GM18867 (cell line): ENCODE measurements around the gene CALY.
"Not testable (repeated sequence)": the region's sequence is repeated elsewhere in the genome, so short reads cannot be mapped to it uniquely, and the experiment has no call there.

ENCODE experiments used
- ATAC-seq: cut with Tn5 transposase; IDR thresholded peaks from one replicate; pipeline ENCODE4 v1.9.1; 2021; ENCODE audit warnings: mild to moderate bottlenecking, moderate library complexity; ENCODE audit not compliant: unreplicated experiment

Gene CALY

DNA sequence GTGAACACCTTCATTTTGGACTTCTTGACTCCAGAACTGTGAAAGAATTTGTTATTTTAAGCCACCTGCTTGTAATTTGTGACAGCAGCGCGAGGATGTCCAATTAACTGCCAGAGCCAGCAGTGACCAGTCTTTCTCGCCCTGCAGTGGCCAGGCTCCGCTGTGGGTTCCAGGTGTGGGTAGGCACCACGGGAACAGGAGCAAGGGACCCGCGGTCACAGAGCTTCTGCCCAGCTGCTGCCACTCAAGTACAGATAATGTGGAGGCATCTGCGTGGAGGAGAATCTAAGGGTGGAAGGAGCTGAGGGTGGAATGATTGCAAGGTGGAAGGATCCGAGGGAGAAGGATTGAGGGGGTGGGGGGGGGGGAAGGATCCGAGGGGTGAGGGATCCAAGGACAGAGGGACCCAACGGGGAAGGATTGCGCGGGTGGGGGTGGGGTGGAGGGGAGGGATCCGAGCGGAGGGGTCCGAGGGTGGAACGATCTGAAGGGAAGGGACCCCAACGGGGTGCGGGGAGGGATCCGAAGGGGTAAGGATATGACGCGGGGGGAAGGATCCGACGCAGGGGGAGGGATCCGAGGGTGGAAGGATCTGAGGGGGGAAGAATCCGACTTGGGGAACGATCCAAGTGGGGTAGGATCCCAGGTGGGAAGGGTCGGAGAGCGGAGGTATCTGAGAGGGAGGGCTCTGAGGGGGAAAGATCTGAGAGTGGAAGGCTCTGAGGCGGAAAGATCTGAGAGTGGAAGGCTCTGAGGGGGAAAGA lies 3.6 kb downstream of the CALY start:
- no peak for ATAC-seq

DNA sequence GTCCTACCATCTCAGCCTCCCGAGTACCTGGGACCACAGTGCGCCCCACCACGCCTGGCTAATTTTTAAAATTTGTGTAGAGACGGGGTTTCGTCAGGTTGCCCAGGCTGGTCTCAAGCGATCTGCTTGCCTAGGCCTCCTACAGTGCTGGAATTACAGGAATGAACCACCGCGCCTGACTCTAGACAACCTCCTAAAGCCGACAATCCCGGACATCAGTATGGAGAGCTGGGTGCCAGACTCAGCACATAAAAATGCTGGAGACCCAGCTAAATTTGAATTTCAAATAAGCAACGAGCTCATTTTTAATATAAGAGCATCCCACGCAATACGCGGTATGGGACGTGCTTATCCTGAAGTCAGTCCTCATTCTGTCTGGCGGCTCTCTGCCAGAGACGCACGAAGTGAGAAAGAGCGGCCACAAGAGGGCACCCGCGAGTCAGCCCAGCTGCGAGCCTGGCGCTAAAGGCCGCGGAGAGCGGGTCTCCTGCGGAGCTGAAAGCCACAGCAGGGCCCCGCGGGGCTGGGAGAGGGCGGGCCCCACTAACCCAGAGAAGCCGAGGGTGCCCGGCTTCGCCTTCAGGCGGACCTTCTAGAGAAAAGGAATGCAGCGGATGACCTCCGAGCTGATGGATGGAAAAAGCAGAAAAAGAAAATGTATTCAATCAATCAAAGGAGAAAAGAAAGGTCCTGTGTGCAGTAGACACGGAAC lies 7.0 kb downstream of the CALY start:
- ATAC-seq = peak; percentile 86

DNA sequence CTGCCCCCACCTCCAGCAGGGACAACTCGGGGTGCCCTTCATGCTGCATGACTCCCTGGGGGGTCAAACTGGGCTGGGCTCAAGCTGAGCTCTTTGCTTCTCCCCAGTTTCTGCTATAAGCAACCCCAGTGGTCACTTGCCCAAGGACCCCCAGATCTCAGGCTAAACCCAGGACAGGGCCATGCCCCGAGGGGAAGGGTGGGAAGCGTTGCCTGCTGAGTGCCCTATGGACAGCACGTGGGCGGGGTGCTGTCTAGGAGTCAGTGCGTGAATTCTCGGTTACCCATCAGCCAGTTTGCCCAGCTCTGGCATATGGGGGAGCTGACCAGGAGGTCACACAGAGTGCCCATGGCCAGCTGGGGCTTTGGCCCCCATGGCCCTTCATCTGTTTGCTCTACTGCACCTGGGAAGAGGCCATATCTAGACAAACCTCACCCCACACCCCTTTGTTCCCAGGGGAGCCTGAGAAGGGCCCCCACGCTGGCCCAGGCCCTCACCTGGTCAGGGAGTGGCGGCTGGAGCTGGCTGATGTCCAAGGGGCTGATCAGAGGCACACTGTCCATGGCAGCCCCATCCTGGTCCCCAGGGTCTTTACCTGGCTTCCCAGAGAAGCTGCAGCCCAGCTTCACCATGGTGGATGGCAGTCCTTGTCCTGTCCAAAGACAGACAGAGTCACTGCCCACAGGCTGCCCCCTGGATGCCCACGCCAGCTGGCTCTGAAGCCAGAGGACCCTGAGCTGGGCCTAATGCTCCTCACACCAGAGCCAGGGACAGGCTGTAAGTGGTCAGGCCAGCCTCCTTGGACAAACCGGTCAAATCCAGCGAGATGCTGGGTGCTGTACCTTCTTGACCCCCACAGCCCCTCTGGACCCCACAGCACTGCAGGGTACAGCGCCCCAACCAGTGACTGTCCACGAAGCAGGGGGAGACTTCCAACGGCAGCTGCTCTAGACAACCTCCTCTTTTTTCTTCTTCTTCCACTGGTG lies 8.0 kb downstream of the CALY start:
- ATAC-seq = no peak

DNA sequence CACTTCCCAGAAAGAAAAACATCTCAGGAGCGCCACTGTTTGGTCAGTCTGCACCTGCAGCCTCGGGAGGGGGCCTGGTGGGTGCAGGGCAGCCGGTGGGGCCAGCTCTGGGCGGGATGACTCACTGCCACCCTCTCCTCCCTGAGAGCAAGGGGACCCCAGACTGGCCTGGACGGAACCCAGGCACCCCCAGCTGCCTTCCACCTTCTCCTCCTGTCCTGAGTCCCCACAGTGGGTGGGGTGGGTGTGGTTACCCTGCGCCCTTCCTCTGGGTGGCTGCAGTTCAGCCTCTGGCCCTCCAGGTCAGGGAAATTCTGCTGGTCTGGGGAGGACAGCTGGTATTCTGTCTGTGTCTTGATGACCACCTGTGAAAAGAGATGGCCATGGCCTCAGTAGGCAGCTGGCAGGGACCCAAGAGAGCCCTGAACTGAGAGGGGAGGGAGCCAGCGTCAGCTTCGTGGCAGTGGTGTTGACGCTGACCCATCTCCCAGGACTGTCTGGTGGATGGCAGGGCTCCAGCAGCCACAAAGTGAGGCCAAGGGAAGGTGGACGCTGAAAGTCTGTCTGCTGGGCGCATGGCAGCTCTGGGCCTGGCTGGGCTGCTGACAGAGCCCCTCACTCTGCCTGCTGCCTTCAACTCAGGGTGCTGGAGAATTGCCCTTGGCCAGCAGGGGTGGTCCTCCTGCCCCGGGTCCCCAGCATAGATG lies 8.9 kb downstream of the CALY start:
- no peak for ATAC-seq

DNA sequence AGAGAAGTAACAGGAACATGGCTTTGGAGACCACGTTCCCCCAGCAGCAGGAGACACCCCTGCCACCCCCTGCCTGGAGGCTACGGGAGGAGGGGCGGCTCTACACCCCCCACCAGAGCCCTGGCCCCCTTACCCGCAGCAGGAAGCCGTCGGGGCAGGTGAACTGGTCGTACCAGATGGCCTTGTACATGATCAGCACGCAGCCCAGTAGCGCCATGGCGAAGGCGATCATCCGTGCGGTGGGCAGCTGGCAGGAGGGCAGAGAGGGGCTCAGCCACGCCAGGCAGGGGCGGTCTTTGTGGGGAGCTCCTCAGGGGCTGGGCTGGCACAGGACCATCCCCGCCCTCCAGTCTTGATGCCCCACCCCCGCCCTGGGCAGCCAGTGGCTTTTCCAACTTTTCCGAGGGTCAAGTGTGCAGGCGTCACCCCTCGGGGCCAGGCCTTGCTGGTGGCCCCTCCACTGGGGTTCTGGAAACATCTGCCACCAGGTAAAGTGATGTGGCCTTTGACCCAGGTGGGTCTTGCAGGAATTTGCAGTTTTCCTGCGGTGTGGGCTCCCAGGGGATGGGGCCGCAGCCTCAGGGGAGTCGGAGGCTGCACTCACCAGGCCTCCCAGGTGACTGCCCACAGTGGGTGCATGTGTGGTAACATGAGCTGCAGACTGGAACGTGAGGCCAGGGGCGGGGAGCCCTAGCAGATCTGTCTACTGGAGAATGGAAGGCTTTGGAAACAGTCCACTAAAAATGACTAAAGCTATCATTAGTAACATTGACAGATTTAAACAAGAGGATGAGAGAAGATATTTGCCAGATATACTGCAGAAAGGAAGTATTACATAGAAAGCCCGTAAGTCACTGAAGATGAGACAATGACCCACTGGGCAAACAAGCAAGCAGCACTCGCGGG lies 9.7 kb downstream of the CALY start:
- no peak for ATAC-seq

DNA sequence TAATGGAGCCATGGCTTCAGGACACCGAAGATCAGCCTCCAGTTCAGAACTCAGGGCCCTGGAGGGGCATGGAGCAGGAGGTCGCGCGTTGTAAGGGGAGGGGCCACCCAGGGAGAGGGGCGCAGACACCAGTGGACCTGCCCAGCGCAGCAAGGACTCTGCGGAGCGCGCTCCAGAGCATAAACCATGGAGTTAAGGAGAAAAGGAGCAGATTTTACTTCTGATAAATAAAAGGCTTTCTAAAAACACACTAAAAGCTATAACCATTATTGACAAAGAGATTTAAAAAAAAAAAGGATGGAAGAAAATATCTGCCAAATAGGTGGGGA lies 10.5 kb downstream of the CALY start:
- ATAC-seq = no peak

DNA sequence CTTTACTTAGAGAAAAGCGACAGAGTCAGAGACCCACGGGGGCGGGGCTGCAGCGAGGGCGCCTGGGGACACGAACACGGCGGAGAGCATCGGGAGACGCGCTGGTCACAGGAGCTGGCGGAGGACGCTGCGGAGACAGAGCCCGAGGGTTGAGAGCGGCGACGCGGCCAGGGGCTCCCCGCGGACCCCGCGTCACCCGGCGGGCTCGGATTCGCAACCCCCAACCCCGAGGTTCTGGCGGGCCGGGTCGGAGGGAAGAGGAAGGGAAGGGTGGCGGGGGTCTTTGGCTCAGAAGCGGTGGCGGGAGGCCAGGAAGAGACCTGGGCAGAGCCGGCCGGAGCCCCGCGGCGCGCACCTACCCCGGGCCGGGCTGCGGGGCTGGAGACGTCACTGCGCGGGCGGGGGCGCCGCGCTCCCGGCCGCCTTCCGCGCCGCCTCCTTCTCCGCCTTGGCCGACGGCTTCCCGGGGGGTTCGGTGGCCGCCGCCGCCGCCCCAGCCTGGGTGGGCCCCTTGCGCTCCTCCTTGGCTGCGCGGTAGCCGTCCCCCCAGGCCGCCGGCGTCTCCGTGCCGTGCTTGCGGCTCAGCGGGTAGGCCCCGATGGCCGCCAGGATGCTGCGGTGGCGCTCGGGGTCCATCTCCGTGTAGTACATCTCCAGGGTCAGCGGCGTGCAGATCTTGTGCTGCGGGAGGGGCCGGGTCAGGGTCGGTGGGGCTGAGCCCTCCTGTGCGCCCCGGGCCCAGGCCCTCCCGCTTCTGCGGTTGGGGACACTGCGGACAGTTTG lies 11.1 kb downstream of the CALY start:
- no peak for ATAC-seq

DNA sequence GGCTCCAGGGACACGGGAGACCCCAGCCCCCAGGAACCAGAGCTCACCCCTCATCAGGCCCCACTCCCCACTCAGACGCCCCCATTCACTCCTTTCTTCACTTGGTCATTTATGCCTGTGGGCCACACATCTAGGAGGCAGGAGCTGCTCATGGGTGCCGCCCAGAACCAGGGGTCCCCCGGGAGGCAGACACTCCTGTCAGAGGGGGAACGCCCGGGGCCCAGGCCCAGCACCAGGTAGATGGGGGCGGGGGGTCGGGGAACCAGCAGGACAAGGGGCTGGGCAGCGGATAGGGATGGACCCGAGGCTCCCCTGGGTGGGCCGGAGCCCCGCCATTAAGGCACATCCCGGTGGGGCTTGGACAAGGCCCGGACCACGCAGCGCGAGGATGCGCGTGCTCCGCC lies 11.8 kb downstream of the CALY start:
- ATAC-seq = no peak

DNA sequence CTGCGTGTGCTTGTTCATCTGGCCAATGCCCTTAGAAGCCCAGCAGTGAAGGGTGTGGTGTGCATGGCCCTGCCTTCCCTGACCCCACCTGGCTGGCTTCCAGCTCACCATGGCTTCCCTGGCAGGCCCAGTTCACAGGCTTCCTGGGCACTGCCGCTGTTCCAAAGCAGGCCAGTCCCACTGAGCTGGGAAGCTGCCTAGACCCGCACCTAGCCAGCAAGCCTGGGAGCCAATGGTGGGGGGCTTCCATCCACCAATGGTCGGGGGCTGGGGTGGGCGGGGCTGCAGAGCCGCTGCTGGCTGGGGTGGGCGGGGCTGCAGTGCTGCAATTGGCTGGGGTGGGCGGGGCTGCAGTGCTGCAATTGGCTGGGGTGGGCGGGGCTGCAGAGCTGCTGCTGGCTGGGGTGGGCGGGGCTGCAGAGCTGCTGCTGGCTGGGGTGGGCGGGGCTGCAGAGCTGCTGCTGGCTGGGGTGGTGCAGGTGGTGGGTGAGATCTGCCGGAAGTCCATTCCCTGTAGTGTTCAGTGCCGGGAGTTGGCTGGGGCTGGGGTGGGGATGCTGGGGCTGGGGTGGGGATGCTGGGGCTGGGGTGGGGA lies 12.4 kb downstream of the CALY start:
- no peak for ATAC-seq

DNA sequence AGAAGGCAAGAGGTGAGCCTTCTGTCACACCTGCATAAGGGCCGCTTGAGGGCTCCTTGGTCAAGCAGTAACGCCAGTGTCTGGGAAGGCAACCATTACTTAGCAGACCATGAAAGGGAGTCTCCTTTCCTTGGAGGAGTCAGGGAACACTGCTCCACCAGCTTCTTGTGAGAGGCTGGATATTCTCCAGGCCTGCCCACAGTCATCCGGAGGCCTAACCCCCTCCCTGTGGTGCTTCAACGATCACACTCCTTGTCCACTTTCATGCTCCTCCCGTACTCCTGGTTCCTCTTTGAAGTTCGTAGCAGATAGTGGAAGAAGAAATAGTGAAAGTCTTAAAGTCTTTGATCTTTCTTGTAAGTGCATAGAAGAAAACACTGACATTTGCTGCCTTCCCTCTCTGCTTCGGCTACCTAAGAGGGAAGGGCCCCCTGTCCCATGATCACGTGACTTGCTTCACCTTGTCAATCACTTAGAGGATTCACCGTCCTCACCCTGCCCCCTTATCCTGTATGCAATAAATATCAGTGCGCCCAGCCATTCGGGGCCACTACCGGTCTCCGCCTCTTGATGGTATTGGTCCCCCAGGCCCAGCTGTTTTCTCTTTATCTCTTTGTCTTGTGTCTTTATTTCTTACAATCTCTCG lies 14.5 kb downstream of the CALY start:
- not testable (repeated sequence) for ATAC-seq

DNA sequence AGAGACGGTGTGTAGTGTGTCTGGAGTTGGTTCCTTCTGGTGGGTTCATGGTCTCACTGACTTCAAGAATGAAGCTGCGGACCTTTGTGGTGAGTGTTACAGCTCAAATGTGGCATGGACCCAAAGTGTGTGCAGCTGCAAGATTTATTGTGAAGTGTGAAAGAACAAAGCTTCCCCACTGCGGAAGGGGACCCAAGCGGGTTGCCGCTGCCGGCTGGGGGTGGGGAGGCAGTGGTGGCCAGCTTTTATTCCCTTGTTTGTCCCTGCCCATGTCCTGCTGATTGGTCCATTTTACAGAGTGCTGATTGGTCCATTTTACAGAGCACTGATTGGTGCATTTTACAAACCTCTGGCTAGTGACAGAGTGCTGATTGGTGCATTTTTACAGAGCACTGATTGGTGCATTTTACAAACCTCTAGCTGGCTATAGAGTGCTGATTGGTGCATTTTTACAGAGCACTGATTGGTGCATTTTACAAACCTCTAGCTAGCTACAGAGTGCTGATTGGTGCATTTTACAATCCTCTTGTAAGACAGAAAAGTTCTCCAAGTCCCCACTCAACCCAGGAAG lies 15.8 kb downstream of the CALY start:
- ATAC-seq = not testable (repeated sequence)

DNA sequence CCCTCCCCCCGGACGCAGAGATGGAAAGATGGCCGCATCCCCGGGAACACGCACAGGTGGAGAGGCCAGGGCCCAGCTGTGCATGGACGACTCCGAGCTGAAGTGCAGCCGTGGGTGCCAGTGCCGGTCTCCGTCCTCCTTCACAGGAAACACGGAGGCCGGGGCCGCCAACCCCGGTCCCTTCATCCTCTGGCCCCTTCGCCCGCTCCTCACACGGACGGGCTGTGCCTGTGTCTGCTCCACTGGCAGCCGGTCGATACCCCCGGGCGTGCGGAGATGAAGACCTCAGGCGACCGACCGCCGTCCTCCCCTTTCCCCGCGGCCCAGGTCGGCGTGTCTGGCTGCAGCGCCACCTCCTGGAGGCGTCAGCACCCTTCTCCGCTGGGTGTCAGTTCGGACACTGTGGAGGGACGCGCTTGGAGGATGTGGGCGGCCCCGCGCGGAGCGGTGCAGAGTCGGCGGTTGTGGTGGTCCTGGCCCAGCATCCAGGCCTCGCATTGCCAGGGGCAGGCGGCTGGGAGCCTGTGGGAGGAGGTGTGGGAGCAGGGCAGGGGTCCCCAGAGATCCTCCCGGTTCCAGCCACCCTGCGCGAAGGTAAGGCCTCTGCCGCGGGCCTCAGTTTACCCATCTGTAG lies 18.1 kb downstream of the CALY start:
- peak; percentile 82 for ATAC-seq

DNA sequence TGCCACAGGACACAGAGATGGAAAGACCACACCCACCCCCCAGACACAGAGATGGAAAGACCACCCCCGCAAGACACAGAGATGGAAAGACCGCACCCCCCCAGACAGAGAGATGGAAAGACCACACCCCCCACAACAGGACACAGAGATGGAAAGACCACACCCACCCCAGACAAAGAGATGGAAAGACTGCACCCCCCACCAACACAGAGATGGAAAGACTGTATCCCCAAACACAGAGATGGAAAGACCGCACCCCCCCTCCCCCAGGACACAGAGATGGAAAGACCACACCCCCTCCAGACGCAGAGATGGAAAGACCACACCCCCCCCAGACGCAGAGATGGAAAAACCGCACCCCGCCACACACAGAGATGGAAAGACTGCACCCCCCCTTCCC lies 20.0 kb downstream of the CALY start:
- ATAC-seq = no peak

DNA sequence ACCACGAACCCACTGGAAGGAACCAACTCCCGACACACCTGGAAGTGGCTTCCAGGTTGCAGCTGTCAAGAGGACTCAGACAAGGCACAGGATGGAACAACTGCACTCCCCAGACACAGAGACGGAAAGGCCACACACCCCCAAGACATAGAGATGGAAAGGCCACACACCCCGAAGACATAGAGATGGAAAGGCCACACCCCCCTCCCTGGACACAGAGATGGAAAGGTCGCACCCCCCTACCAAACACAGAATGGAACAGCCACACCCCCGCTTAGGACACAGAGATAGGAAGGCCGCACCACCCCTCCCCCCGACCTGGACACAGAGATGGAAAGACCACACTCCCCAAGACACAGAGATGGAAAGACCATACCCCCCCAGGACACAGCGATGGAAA lies 20.4 kb downstream of the CALY start:
- no peak for ATAC-seq

DNA sequence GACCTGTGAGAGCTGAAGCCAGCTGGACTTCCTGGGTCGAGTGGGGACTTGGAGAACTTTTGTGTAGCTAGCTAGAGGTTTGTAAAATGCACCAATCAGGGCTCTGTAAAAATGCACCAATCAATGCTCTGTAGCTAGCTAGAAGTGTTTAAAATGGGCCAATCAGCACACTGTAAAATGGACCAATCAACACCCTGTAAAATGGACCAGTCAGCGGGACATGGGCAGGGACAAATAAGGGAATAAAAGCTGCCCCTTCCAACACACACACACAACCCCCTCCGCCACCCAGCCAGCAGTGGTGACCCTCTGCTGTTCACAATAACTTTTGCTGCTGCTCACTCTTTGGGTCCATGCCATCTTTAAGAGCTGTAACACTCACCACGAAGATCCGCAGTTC lies 20.8 kb downstream of the CALY start:
- no peak for ATAC-seq

DNA sequence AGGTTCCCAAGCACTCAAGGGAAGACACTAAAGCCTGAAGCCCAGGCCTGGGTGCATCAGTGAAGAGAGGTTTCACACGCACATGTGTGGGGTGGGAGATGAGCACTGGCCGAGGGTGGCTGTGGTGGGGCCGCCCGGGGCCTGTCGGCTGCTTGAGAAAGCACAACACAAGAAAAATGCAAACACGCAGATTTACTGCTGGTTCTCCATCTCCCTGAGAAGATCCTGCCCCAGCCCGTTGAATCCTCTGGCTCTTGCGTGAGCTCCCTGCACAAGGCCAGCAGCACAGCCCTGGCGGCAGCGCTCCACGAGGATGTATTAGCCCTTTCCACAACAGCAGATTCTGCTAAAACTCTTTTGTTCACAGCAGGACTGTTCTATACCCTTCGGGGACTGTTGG lies 21.8 kb downstream of the CALY start:
- no peak for ATAC-seq

DNA sequence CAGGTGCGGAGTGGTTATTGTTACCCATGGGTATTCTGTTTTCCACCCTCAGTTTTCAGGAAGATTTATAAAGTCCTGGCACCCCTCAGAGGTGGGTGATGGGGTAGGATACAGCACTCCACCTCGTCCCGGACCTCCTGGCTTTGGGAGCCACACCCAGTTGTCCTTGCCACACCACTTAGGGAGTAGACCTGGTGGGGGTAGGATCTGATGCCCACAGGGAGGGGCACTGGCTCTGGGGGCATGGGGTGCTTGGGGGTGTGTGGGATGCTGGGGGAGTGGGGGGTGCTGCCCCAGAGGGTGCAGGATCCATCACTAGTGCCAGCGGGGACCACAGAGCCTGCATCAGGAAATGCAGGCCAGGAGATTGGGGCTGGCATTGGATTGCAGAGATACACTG lies 23.5 kb downstream of the CALY start:
- ATAC-seq = no peak
